Breast epithelium (tissue), 3 donors: ENCODE data around the gene CCT8.

Experiments
- CTCF ChIP-seq, 3 donors: fragments of 450-650 bp; IDR thresholded peaks; one replicate each; pipeline ENCODE4 v1.5.1; 2016 to 2017; ENCODE audit warnings: antibody characterized with exemption in 3 of 3, mild to moderate bottlenecking in 3 of 3, moderate library complexity in 3 of 3
- POLR2A ChIP-seq: fragments of 450-650 bp; IDR thresholded peaks from one replicate; pipeline ENCODE4 v1.6.1; 2016; ENCODE audit warnings: antibody characterized with exemption, mild to moderate bottlenecking, moderate library complexity

GRCh38 chr21:29114765-29115500 is 41.5 kb upstream of the CCT8 start:
- TF ChIP-seq CTCF (IDR thresholded peaks at IDR 0.05) (no peak), POLR2A (no peak)
